ENCODE data around the gene E2F4. TPM values are rescaled to one million over a fixed set of nuclear protein-coding genes. Genes with fewer than 3 reads are reported as not detected.

The E2F4 gene
- total and polyA plus RNA-seq, 10 of the 15 experiments (the other 5 are each of a cell fraction or from before 2014, with no cell fraction given): 11.7 to 132 (median 95.9) TPM

DNA sequence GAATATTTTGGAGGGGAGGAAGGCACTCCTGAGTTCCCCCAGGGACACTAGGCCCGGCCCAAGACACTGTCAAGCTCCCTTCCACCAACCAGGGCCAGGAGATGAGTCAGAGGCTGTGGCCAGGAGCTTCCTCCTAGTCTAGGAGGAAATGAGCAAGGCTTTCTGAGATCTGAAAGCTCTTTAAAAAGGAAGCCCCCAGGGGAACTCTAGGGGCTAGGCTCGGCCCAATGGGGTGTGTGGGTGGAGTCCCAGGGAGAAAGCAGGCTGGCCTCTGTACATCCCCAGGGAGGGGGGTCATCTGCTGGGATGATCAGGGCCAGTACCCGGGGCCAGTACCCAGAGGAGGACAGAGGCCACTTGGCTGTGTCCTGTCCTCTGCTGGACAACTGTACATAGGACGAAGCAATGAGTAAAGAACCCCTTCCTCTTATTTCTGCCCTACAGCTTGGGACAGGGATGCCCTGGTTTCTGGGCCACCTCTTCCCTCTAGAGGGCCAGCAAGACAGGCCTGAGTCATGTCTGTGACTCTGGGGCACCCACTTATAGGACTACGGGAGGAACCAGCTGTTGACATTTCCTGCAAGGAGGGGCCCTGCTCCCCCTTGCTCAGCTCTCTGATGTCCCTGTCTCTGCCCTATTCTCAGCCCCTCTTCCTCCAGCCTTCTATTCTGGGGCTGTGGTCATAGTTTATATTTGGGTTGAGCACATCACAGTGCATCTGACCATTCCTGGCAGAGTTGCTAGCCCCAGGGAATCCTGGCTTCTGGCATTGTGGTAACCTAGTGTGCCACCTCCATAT, 52.6 kb downstream of the E2F4 start (continued):
- TF ChIP-seq TAF1 (IDR thresholded peaks at IDR 0.05; ENCODE audit: borderline replicate concordance, low read depth, low read length): peak; percentile 43; the same call in 1 of the 2 replicates
- no peak for TF ChIP-seq RBBP5 (conservative IDR thresholded peaks at IDR 0.05)
- TF ChIP-seq JUNB (IDR thresholded peaks at IDR 0.05): peak; percentile 69; the same call in 1 of the 2 replicates
- TF ChIP-seq RFX5 (IDR thresholded peaks at IDR 0.05; ENCODE audit: low read depth, low read length): 0 out of 2 replicates have a peak, but pooled peaks have one; percentile 20
- peak; percentile 44; the same call in 1 of the 2 replicates for TF ChIP-seq BCL11A (IDR thresholded peaks at IDR 0.05; ENCODE audit: low read depth, low read length)
- TF ChIP-seq, protein P1, sequence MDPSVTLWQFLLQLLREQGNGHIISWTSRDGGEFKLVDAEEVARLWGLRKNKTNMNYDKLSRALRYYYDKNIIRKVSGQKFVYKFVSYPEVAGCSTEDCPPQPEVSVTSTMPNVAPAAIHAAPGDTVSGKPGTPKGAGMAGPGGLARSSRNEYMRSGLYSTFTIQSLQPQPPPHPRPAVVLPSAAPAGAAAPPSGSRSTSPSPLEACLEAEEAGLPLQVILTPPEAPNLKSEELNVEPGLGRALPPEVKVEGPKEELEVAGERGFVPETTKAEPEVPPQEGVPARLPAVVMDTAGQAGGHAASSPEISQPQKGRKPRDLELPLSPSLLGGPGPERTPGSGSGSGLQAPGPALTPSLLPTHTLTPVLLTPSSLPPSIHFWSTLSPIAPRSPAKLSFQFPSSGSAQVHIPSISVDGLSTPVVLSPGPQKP (IDR thresholded peaks at IDR 0.05; ENCODE audit: low read depth, low read length): no peak
- TF ChIP-seq IKZF1 (conservative IDR thresholded peaks at IDR 0.05): peak; percentile 50; the same call in 1 of the 2 replicates
- no peak for TF ChIP-seq HCFC1 (IDR thresholded peaks at IDR 0.05; ENCODE audit: low read length)
- no peak for TF ChIP-seq ZNF274 (IDR thresholded peaks at IDR 0.05; ENCODE audit: insufficient read depth, insufficient read length)

DNA sequence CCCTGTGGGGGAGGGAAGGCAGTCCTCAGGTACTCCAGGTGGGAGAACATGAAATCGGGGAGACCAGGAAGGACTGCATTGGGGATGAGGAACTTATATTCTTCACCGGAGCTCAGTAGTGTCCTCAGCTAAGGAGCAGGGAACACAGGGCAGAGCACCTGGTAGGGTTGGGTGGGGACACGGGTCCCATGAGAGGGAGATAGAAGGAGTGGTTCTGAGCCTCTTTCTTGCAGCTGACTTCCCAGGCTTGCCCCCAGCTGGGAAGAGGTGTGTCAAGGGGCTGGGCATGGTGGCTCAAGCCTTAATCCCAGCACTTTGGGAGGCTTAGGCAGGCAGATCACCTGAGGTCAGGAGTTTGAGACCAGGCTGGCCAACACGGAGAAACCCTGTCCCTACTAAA, 53.2 kb downstream of the E2F4 start:
- Histone ChIP-seq H3K27me3 (replicated peaks in 1 of 2; ENCODE audit: control insufficient read depth in 2 of 2, insufficient read depth in 2 of 2, low read length in 1 of 2) (no peaks in the 10 kb centered on the region; a peak in 1 of 4 replicates), H3K9ac (ENCODE audit: control insufficient read depth, insufficient read depth, low read length) (peak overlapping the region; percentile 82), H3K9me3 (replicated peaks; ENCODE audit: control insufficient read depth, insufficient read depth, low read length) (no peaks in the 10 kb centered on the region), H3K4me1 (ENCODE audit: control insufficient read depth, insufficient read depth, low read length) (peaks cover 39% of the 10 kb centered on the region), H3K4me2 (ENCODE audit: control insufficient read depth, insufficient read depth) (peak overlapping the region; percentile 99), H3K27ac (ENCODE audit: control insufficient read depth, insufficient read depth) (peak overlapping the region; percentile 98), H4K20me1 (ENCODE audit: control insufficient read depth, insufficient read depth) (no peaks in the 10 kb centered on the region), H3K79me2 (ENCODE audit: control insufficient read depth, insufficient read depth, low read length) (peaks cover 39% of the 10 kb centered on the region), H3K4me3 (peak overlapping the region; percentile 97), H2AFZ (ENCODE audit: control insufficient read depth, low read depth, low read length) (no peak overlapping the region), H3K36me3 (ENCODE audit: control insufficient read depth in 2 of 2, insufficient read depth in 2 of 2, low read length in 1 of 2) (no peaks in the 10 kb centered on the region; a peak in 1 of 4 replicates)
- in situ Hi-C loops (cut with MboI): no loop called here
- no peak for FAIRE-seq
- CTCF ChIA-PET: interaction anchor here (0.8 to 4.9 kb wide), 8 partner anchors 15 to 293 kb away, joined by 3 to 29 read pairs (median 6); partner anchors contain the start of genes FBXL8, NOL3, TMEM208 and TRADD
- POLR2A ChIA-PET: interaction anchor here (0.7 to 8.0 kb wide), 6 partner anchors 19 to 316 kb away, joined by 3 to 100 read pairs (median 4); partner anchors contain the start of genes FBXL8, TMEM208 and TRADD
- no peak for ATAC-seq
- 3% methylated on average over 4 of the region's 4 CpGs for WGBS (ENCODE audit: insufficient coverage, insufficient replicate concordance, low lambda C conversion rate, missing lambda C conversion rate)
- SMC1A ChIA-PET (ENCODE audit: uncharacterized antibody, unreplicated experiment): interaction anchor here (1.1 to 2.1 kb wide), 4 partner anchors 18 to 74 kb away, joined by 3 to 17 read pairs (median 8); partner anchors contain the start of genes E2F4, NOL3 and TMEM208
- BruUV-seq (replicated peaks): no TSS peak
- intact Hi-C loops (cut with micrococcal nuclease; ENCODE audit: unreplicated experiment): no loop called here
- no peak for TF ChIP-seq TCF12 (IDR thresholded peaks at IDR 0.05; ENCODE audit: low read depth, low read length)
- RAD21 ChIA-PET (ENCODE audit: unreplicated experiment): interaction anchor here (1.0 to 4.6 kb wide), 4 partner anchors 18 to 236 kb away, joined by 3 to 35 read pairs (median 5); partner anchors contain the start of genes ATP6V0D1, PLEKHG4 and TMEM208
- no peak for DNase-seq (ENCODE audit: low read depth, low spot score)
